Measurements from ENCODE around the gene KCNT2.

- TF ChIP-seq CTCF (IDR thresholded peaks at IDR 0.05): no peak
- no peak for TF ChIP-seq POLR2A (IDR thresholded peaks at IDR 0.05)
Measured at GRCh38 chr1:196557797-196558196, 50.4 kb downstream of the KCNT2 start.

Measured in Peyer's patch (tissue), 4 donors.